Thyroid gland (tissue), 4 donors: ENCODE measurements around the gene PLAAT2. TPM values are rescaled to one million over a fixed set of nuclear protein-coding genes. Genes with fewer than 3 reads are reported as not detected.
"Not testable (repeated sequence)": the region's sequence is repeated elsewhere in the genome, so short reads cannot be mapped to it uniquely, and the experiment has no call there.

Experiments used
- DNase-seq, 2 donors: peaks; one replicate each; pipeline ENCODE4 v3.0.0-alpha.2; 2019
- H3K27ac ChIP-seq, 3 donors: fragments of 200-600 bp; sonication (generic); 1 replicate in 2 of 3; 2 replicates in 1 of 3; pipeline ENCODE4 v1.5.1; 2016 to 2019; ENCODE audit warnings: mild to moderate bottlenecking in 1 of 3, moderate library complexity in 1 of 3
- H3K27me3 ChIP-seq: fragments of 200-600 bp; sonication (generic); one replicate; pipeline ENCODE4 v1.5.1; 2019
- H3K36me3 ChIP-seq, 2 donors: fragments of 200-600 bp; sonication (generic); one replicate each; pipeline ENCODE4 v1.5.1; 2016 to 2019
- H3K4me1 ChIP-seq, 2 donors: fragments of 200-600 bp; sonication (generic); one replicate each; pipeline ENCODE4 v1.5.1; 2017 to 2019
- H3K4me3 ChIP-seq, 3 donors: fragments of 200-600 bp; sonication (generic); replicated peaks in 1 of 3; 1 replicate in 2 of 3; 2 replicates in 1 of 3; pipeline ENCODE4 v1.5.1; 2016; ENCODE audit warnings: mild to moderate bottlenecking in 1 of 3
- H3K9me3 ChIP-seq: fragments of 200-600 bp; sonication (generic); one replicate; pipeline ENCODE4 v1.5.1; 2017
- POLR2A ChIP-seq, 2 donors: fragments of 450-650 bp; IDR thresholded peaks; one replicate each; pipeline ENCODE4 v1.6.1; 2017; ENCODE audit warnings: antibody characterized with exemption in 2 of 2, mild to moderate bottlenecking in 2 of 2, moderate library complexity in 1 of 2
- WGBS, 2 donors: methylation state at CpG; one replicate each; pipeline ENCODE4 v1.1.5; 2017; 5-methylcytosine and 5-hydroxymethylcytosine counted together
- intact Hi-C: fragments of 100-400 bp; cut with DNase I; formaldehyde crosslinking; loops from one replicate; pipeline ENCODE4 v1.15.1; 2023
- total RNA-seq, 4 donors: library from RNA; depleted of rRNA; stranded (reverse); fragments of >200 nt; gene quantifications; one replicate each; pipeline ENCODE4 v1.2.3, GENCODE V29; 2016
- TF ChIP-seq, protein P1 (sequence below), 6 experiments: fragments of 200-600 bp in 3 of 6; fragments of 450-650 bp in 3 of 6; sonication (generic) in 3 of 6; IDR thresholded peaks; one replicate each; pipeline ENCODE4 v1.5.1; 2016 to 2019; ENCODE audit warnings: antibody characterized with exemption in 6 of 6, mild to moderate bottlenecking in 2 of 6, inconsistent platforms in 1 of 6, moderate library complexity in 1 of 6

Gene PLAAT2
- total RNA-seq, 4 donors from 2014 or later = 1.4 TPM; not detected in 3

DNA sequence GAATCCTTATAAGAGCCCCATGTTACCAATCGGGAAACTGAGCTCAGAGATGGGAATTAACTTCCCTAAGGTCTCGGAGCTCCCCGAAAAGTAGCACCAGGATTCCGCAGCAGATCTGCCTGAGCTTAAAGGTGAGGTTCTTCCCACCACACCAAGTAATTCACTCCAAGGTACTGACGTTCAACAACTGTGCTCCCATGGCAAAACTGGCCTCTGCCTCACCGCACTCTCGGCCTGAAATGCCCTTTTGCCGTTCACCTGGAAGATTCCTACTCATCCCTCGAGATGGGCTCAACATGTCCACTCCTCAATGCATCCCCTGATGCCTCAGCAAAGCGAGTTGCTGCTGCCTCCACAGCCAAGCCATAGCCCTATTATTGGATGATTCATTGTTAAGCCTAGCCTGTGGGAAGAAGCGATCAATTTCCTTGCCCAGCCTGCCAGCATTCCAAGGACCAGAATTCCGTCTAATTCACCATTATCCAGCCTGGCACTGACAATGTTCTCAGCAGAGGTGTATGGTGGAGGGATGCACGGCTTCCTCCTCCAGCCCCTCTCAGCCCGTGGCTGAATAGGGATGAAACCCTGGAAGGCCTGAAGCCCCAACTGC, 46.9 kb upstream of the PLAAT2 start:
- H3K36me3 ChIP-seq = no peaks in the 10 kb centered on the region
- 94% methylated on average over 12 to 14 of the region's 14 CpGs for WGBS, 2 donors
- no peak for TF ChIP-seq POLR2A (IDR thresholded peaks at IDR 0.05)
- TF ChIP-seq, protein P1, sequence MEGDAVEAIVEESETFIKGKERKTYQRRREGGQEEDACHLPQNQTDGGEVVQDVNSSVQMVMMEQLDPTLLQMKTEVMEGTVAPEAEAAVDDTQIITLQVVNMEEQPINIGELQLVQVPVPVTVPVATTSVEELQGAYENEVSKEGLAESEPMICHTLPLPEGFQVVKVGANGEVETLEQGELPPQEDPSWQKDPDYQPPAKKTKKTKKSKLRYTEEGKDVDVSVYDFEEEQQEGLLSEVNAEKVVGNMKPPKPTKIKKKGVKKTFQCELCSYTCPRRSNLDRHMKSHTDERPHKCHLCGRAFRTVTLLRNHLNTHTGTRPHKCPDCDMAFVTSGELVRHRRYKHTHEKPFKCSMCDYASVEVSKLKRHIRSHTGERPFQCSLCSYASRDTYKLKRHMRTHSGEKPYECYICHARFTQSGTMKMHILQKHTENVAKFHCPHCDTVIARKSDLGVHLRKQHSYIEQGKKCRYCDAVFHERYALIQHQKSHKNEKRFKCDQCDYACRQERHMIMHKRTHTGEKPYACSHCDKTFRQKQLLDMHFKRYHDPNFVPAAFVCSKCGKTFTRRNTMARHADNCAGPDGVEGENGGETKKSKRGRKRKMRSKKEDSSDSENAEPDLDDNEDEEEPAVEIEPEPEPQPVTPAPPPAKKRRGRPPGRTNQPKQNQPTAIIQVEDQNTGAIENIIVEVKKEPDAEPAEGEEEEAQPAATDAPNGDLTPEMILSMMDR (IDR thresholded peaks at IDR 0.05) = no peak
- H3K27me3 ChIP-seq = no peaks in the 10 kb centered on the region
- no peaks in the 10 kb centered on the region for H3K9me3 ChIP-seq
- peak overlapping the region in 1 of 3 donors; percentile 13 for H3K27ac ChIP-seq
- intact Hi-C loops = no loop called here
- peaks cover 5 to 43% of the 10 kb centered on the region in 2 donors for H3K4me1 ChIP-seq
- no peak for DNase-seq
- H3K4me3 ChIP-seq = no peak overlapping the region

GRCh38 chr11:63609536-63609935, 46.4 kb upstream of the PLAAT2 start:
- 81 to 92% methylated on average over 4 of the region's 4 CpGs for WGBS, 2 donors
- Histone ChIP-seq H3K4me3 (no peak overlapping the region), H3K4me1 (peaks cover 5 to 43% of the 10 kb centered on the region in 2 donors)

GRCh38 chr11:63608353-63609345, 45.5 kb upstream of the PLAAT2 start:
- Histone ChIP-seq H3K36me3 (no peaks in the 10 kb centered on the region), H3K9me3 (no peaks in the 10 kb centered on the region), H3K27ac (peak overlapping the region in 1 of 3 donors; percentile 13), H3K27me3 (no peaks in the 10 kb centered on the region), H3K4me3 (no peak overlapping the region), H3K4me1 (peaks cover 5 to 43% of the 10 kb centered on the region in 2 donors)
- TF ChIP-seq, protein P1 (IDR thresholded peaks at IDR 0.05) = no peak
- TF ChIP-seq POLR2A (IDR thresholded peaks at IDR 0.05) = no peak
- no peak for DNase-seq
- WGBS, 2 donors = 85 to 89% methylated on average over 11 of the region's 11 CpGs
- intact Hi-C loops = no loop called here

More at GRCh38 chr11:63609536-63609935, 46.4 kb upstream of the PLAAT2 start:
- Histone ChIP-seq H3K36me3 (no peaks in the 10 kb centered on the region), H3K27ac (peak overlapping the region in 1 of 3 donors; percentile 13), H3K27me3 (no peaks in the 10 kb centered on the region), H3K9me3 (no peaks in the 10 kb centered on the region)
- intact Hi-C loops = no loop called here
- DNase-seq = no peak
- no peak for TF ChIP-seq POLR2A (IDR thresholded peaks at IDR 0.05)
- TF ChIP-seq, protein P1 (IDR thresholded peaks at IDR 0.05) = no peak

- WGBS, 2 donors = 56 to 57% methylated on average over 3 of the region's 3 CpGs
- DNase-seq = no peak
- no peak for TF ChIP-seq POLR2A (IDR thresholded peaks at IDR 0.05)
- TF ChIP-seq, protein P1 (IDR thresholded peaks at IDR 0.05) = no peak
Measured at GRCh38 chr11:63603180-63603518, 40.0 kb upstream of the PLAAT2 start.

DNA sequence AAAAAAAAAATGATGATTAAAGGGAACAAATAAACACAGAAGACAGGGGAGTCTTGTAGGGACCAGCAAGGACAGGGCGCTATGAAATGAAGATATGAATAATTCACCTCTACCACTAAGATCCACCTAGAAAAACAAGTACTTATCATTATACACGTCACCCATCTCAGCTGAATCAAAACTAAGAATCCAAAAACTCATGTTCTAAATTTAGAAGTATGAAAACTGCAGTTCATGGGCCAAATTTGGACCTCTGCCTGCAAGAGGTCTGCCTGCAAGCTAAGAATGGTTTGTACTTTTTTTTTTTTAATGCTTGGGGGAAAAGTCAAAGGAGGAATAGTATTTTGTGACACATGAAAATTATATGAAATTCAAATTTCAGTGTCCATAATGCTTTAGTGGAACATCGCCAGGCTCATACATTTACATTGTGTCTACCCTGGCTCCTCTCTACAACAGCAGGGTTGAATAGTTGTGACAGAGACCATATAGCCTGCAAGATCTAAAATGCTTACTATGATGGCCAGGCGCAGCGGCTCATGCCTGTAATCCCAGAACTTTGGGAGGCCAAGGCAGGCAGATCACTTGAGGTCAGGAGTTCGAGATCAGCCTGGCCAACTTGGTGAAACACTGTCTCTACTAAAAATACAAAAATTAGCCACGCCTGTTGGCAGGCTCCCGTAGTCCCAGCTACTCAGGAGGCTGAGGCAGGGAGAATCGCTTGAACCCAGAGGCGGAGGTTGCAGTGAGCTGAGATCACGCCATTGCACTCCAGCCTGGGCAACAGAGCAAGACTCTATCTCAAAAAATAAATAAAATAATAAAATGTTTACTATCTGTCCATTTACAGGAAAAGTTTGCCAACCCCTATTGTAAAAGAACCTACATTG, 39.4 kb upstream of the PLAAT2 start:
- H3K9me3 ChIP-seq, H3K4me3 ChIP-seq, intact Hi-C loops, H3K36me3 ChIP-seq, H3K27me3 ChIP-seq: not testable (repeated sequence)
- Histone ChIP-seq H3K4me1 (peaks cover 0 to 15% of the 10 kb centered on the region in 2 donors), H3K27ac (peak overlapping the region in 1 of 3 donors; percentile 7)
- 80 to 84% methylated on average over 11 of the region's 11 CpGs for WGBS, 2 donors
- peak; percentile 46 to 52 for DNase-seq

More at GRCh38 chr11:63603180-63603518, 40.0 kb upstream of the PLAAT2 start:
- H3K27ac ChIP-seq = no peak overlapping the region
- H3K4me1 ChIP-seq = peaks cover 0 to 19% of the 10 kb centered on the region in 2 donors
- H3K9me3 ChIP-seq = no peaks in the 10 kb centered on the region
- no peak overlapping the region for H3K4me3 ChIP-seq
- H3K36me3 ChIP-seq = no peaks in the 10 kb centered on the region
- intact Hi-C loops = no loop called here
- no peaks in the 10 kb centered on the region for H3K27me3 ChIP-seq
